Skeletal muscle tissue (tissue), 4 donors: Measurements from ENCODE around the gene LRCH1. TPM values are rescaled to one million over a fixed set of nuclear protein-coding genes. Genes with fewer than 3 reads are reported as not detected.

ENCODE experiments used
- H3K27ac ChIP-seq: one replicate; pipeline ENCODE4 v1.7.0; 2013; ENCODE audit warnings: mild to moderate bottlenecking, low read depth, low read length, inconsistent platforms
- H3K27me3 ChIP-seq, 3 donors: one replicate each; pipeline ENCODE4 v1.7.0; 2013; ENCODE audit warnings: low read length in 3 of 3; ENCODE audit not compliant: control insufficient read depth in 3 of 3, insufficient read depth in 3 of 3
- H3K36me3 ChIP-seq, 3 donors: one replicate each; pipeline ENCODE4 v1.7.0; 2013; ENCODE audit warnings: low read length in 3 of 3; ENCODE audit not compliant: control insufficient read depth in 3 of 3, insufficient read depth in 3 of 3
- H3K4me1 ChIP-seq, 3 donors: one replicate each; pipeline ENCODE4 v1.7.0; 2013; ENCODE audit warnings: low read length in 3 of 3, mild to moderate bottlenecking in 3 of 3; ENCODE audit not compliant: control insufficient read depth in 3 of 3, insufficient read depth in 3 of 3
- H3K4me3 ChIP-seq, 3 donors: one replicate each; pipeline ENCODE4 v1.7.0; 2013; ENCODE audit warnings: low read length in 3 of 3
- H3K9ac ChIP-seq, 3 donors: one replicate each; pipeline ENCODE4 v1.7.0; 2013; ENCODE audit warnings: low read length in 3 of 3, mild to moderate bottlenecking in 3 of 3, moderate library complexity in 2 of 3, low read depth in 1 of 3
- H3K9me3 ChIP-seq, 3 donors: one replicate each; pipeline ENCODE4 v1.7.0; 2013; ENCODE audit warnings: low read length in 3 of 3; ENCODE audit not compliant: control insufficient read depth in 3 of 3
- total RNA-seq: library from RNA; depleted of rRNA; stranded (reverse); fragments of >200 nt; gene quantifications from one replicate; pipeline ENCODE4 v1.2.3, GENCODE V29; 2014
- donor health status: Osteomylitis.

Gene LRCH1
- total RNA-seq, 1 donor from 2014 or later, result 17.7 TPM

DNA sequence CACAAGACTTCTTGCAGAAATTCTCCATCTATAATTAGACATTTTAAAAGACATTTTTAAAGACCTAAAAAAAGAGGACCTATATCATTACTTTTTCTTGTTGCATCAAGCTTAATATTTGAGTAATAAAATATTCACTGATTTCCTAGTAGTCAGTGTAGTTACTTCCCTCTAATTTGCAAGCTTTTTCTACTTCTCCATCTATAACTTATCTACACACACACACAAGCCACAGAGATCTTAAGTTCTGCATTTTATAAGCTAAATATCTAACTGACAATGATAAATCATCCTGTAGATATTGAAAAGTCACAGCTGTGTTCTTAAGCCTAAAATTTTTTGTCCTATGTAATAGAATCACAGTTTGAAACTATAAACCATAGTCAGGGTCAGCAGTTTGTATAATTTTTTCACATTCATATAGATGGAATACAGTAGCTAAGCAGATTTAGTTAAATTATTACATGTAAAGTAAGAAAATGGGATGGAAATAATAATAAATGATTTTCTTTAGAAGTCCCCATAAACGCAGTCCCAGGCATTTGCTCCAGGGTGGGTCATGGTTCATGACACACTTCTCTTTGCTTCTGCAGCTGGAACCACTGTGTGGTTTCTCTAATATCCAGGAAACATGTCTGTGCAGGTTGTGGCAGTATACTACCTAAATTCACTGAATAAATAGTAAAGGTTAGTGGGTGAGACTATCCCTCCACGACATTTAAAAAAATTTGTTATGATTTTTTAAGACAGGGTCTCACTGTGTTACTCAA is 183.8 kb downstream of the LRCH1 start:
- H3K27ac ChIP-seq, result no peak overlapping the region
- peaks cover 4 to 28% (median 7%) of the 10 kb centered on the region in 3 donors for H3K36me3 ChIP-seq
- H3K9ac ChIP-seq, result no peak overlapping the region
- no peaks in the 10 kb centered on the region for H3K27me3 ChIP-seq
- H3K9me3 ChIP-seq, result no peaks in the 10 kb centered on the region
- H3K4me3 ChIP-seq, result no peak overlapping the region
- no peaks in the 10 kb centered on the region for H3K4me1 ChIP-seq

GRCh38 chr13:46738055-46738454 is 185.1 kb downstream of the LRCH1 start:
- Histone ChIP-seq H3K27me3 (no peaks in the 10 kb centered on the region), H3K9ac (no peak overlapping the region), H3K36me3 (peaks cover 2 to 22% (median 9%) of the 10 kb centered on the region in 3 donors), H3K4me3 (no peak overlapping the region), H3K27ac (no peak overlapping the region), H3K4me1 (no peaks in the 10 kb centered on the region), H3K9me3 (no peaks in the 10 kb centered on the region)

GRCh38 chr13:46738766-46739165 is 185.8 kb downstream of the LRCH1 start:
- Histone ChIP-seq H3K9me3 (no peaks in the 10 kb centered on the region), H3K27me3 (no peaks in the 10 kb centered on the region), H3K27ac (no peak overlapping the region), H3K9ac (no peak overlapping the region), H3K36me3 (peaks cover 2 to 18% (median 9%) of the 10 kb centered on the region in 3 donors), H3K4me1 (no peaks in the 10 kb centered on the region), H3K4me3 (no peak overlapping the region)

DNA sequence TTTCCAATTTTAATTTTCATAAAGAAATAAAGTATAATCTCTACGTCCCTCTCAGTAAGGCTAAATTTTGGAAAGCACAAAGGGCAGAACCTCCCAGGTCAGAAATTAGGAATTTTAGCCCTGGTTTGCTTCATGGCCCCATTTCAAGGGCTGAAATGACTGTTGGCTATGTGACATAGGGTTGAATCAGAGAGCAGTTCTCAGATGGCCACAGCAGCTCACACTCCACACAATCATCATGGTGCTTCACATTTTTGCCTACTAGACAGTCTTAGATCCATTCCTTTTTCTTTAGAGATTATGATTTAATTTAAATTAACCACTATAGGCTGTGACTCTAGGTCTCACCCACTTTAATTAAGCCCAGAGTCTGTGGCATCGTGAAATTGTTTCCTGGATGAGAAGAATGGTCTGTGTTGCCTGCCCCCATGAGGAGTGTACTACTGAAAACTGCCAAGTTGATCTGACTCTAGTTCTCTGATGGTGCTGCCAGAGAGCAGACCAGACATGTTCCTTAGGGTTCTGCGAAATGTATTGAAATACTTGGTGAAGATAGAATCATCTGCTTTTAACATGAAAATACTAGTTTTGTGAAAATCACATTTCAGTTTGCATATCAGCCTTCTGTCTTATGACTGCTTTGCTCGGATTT is 186.6 kb downstream of the LRCH1 start:
- no peak overlapping the region for H3K4me3 ChIP-seq
- no peak overlapping the region for H3K9ac ChIP-seq
- H3K9me3 ChIP-seq, result no peaks in the 10 kb centered on the region
- no peaks in the 10 kb centered on the region for H3K4me1 ChIP-seq
- H3K27me3 ChIP-seq, result no peaks in the 10 kb centered on the region
- no peak overlapping the region for H3K27ac ChIP-seq
- H3K36me3 ChIP-seq, result peaks cover 2 to 18% (median 9%) of the 10 kb centered on the region in 3 donors

GRCh38 chr13:46743191-46743590 is 190.2 kb downstream of the LRCH1 start:
- H3K27me3 ChIP-seq, result no peaks in the 10 kb centered on the region
- no peak overlapping the region for H3K9ac ChIP-seq
- H3K4me3 ChIP-seq, result no peak overlapping the region
- H3K9me3 ChIP-seq, result no peaks in the 10 kb centered on the region
- H3K27ac ChIP-seq, result no peak overlapping the region
- H3K36me3 ChIP-seq, result peaks cover 2 to 19% (median 14%) of the 10 kb centered on the region in 3 donors
- H3K4me1 ChIP-seq, result no peaks in the 10 kb centered on the region

- Histone ChIP-seq H3K4me3 (no peak overlapping the region), H3K9me3 (no peaks in the 10 kb centered on the region), H3K36me3 (peaks cover 2 to 21% (median 17%) of the 10 kb centered on the region in 3 donors), H3K27me3 (no peaks in the 10 kb centered on the region), H3K4me1 (no peaks in the 10 kb centered on the region), H3K27ac (no peak overlapping the region), H3K9ac (no peak overlapping the region)
Observed at GRCh38 chr13:46745062-46745461, 192.1 kb downstream of the LRCH1 start.

DNA sequence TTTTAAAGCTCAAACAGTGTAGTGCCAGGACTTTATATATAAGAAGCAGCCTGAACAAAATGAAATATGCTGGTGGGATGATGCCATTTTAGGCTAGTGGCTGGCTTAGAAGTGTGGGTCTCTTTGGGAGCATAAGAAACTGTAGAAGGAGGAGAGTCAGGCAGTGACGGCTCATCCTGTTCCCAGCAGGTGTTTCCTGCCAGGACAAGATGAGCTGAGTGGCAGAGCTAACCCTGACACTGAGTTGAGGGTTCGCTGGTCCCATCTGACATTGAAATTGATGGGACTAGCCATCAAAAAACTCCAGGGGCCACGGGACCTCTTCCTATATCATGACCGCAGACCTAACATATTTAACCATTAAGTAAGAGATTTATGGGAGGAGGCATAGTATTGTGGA is 192.7 kb downstream of the LRCH1 start:
- H3K36me3 ChIP-seq, result peaks cover 5 to 25% (median 21%) of the 10 kb centered on the region in 3 donors
- no peaks in the 10 kb centered on the region for H3K9me3 ChIP-seq
- H3K4me3 ChIP-seq, result no peak overlapping the region
- H3K4me1 ChIP-seq, result no peaks in the 10 kb centered on the region
- no peak overlapping the region for H3K9ac ChIP-seq
- H3K27ac ChIP-seq, result no peak overlapping the region
- H3K27me3 ChIP-seq, result no peaks in the 10 kb centered on the region

DNA sequence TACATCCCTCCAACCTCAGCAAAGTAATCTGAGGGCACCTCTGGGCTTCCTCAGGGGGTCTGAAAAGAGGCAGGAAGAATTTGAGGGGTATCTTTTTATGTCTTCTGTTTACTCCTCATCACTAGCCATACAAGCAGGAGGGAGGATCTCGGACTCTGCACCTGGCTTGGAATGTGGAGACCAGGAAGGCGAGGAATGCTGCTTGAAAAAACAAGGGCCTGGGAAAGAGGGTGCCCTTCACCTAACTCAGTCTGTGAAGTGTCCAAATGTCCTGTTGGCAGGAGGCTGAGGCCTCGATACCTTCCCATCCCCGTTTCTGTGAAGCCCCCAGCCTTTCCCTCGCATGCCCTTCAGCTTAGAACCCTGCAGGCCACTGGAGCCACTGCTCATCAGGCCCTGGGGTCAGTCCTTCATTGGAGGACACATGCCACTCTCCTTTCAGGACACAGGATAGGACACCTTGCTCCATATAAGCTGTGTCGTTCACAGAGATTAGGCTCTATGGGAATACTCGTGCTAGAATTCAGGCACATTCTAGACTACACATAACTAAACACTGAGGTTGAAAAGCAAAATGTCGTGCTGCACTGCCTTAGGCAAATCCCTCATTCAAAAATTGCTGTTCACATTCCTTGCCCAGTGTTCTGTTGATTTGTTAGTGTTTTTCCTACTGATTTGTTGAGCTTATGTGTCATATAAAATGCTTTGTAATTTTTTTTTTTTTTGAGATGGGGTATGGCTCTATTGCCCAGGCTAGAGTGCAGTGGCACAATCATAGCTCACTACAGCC is 194.3 kb downstream of the LRCH1 start:
- H3K9me3 ChIP-seq, result no peaks in the 10 kb centered on the region
- H3K4me3 ChIP-seq, result no peak overlapping the region
- no peaks in the 10 kb centered on the region for H3K4me1 ChIP-seq
- H3K27ac ChIP-seq, result no peak overlapping the region
- peaks cover 3 to 17% (median 13%) of the 10 kb centered on the region in 3 donors for H3K36me3 ChIP-seq
- no peak overlapping the region for H3K9ac ChIP-seq
- no peaks in the 10 kb centered on the region for H3K27me3 ChIP-seq

GRCh38 chr13:46748300-46748699 is 195.3 kb downstream of the LRCH1 start:
- no peaks in the 10 kb centered on the region for H3K9me3 ChIP-seq
- peaks cover 3 to 15% (median 12%) of the 10 kb centered on the region in 3 donors for H3K36me3 ChIP-seq
- no peak overlapping the region for H3K9ac ChIP-seq
- H3K4me1 ChIP-seq, result no peaks in the 10 kb centered on the region
- H3K27ac ChIP-seq, result no peak overlapping the region
- H3K27me3 ChIP-seq, result no peaks in the 10 kb centered on the region
- no peak overlapping the region for H3K4me3 ChIP-seq

GRCh38 chr13:46749951-46750350 is 197.0 kb downstream of the LRCH1 start:
- Histone ChIP-seq H3K4me3 (no peak overlapping the region), H3K9ac (no peak overlapping the region), H3K4me1 (no peaks in the 10 kb centered on the region), H3K27ac (no peak overlapping the region), H3K36me3 (peaks cover 3 to 15% (median 12%) of the 10 kb centered on the region in 3 donors), H3K9me3 (no peaks in the 10 kb centered on the region), H3K27me3 (no peaks in the 10 kb centered on the region)
